H9 (cell line): ENCODE measurements around the gene ZMYND12. TPM values are rescaled to one million over a fixed set of nuclear protein-coding genes. Genes with fewer than 3 reads are reported as not detected.

Source experiments
- DNase-seq: peaks from one replicate; pipeline ENCODE4 v3.0.0-alpha.2; 2017
- H2AFZ ChIP-seq: one replicate; pipeline ENCODE4 v1.6.1; 2013; ENCODE audit warnings: mild to moderate bottlenecking, low read length, control low read depth, moderate library complexity
- H2AK5ac ChIP-seq: 2 replicates; pipeline ENCODE4 v1.6.1; 2013; ENCODE audit warnings: low read length, control low read depth, mixed read lengths; ENCODE audit not compliant: insufficient read length
- H2BK120ac ChIP-seq: one replicate; pipeline ENCODE4 v1.6.1; 2013; ENCODE audit warnings: low read depth, mild to moderate bottlenecking, low read length, control low read depth, inconsistent platforms; ENCODE audit not compliant: poor library complexity, severe bottlenecking
- H2BK12ac ChIP-seq: 2 replicates; pipeline ENCODE4 v1.6.1; 2013; ENCODE audit warnings: low read length, control low read depth, mixed read lengths, low read depth; ENCODE audit not compliant: insufficient read length
- H2BK15ac ChIP-seq: 2 replicates; pipeline ENCODE4 v1.6.1; 2013; ENCODE audit warnings: low read depth, low read length, control low read depth
- H2BK20ac ChIP-seq: one replicate; pipeline ENCODE4 v1.6.1; 2013; ENCODE audit warnings: low read depth, mild to moderate bottlenecking, low read length, control low read depth, inconsistent platforms; ENCODE audit not compliant: poor library complexity, severe bottlenecking
- H2BK5ac ChIP-seq: 2 replicates; pipeline ENCODE4 v1.6.1; 2013; ENCODE audit warnings: low read length, control low read depth, mixed read lengths; ENCODE audit not compliant: insufficient read length
- H3K14ac ChIP-seq: 2 replicates; pipeline ENCODE4 v1.6.1; 2013; ENCODE audit warnings: low read length, control low read depth; ENCODE audit not compliant: insufficient read depth
- H3K18ac ChIP-seq: 2 replicates; pipeline ENCODE4 v1.6.1; 2013; ENCODE audit warnings: low read depth, mild to moderate bottlenecking, mixed read lengths, low read length, control low read depth; ENCODE audit not compliant: insufficient read length
- H3K23ac ChIP-seq: 2 replicates; pipeline ENCODE4 v1.6.1; 2013; ENCODE audit warnings: low read length, control low read depth, mixed read lengths, low read depth; ENCODE audit not compliant: insufficient read length
- H3K23me2 ChIP-seq: 2 replicates; pipeline ENCODE4 v1.6.1; 2013; ENCODE audit warnings: low read depth, mild to moderate bottlenecking, mixed read lengths, low read length, control low read depth; ENCODE audit not compliant: insufficient read length, poor library complexity, severe bottlenecking
- H3K27ac ChIP-seq: 2 replicates; pipeline ENCODE4 v1.5.1; 2013; ENCODE audit warnings: low read length, control low read depth, mixed read lengths, low read depth; ENCODE audit not compliant: insufficient read length
- H3K27me3 ChIP-seq: 2 replicates; pipeline ENCODE4 v1.6.1; 2013; ENCODE audit warnings: low read length, control low read depth, inconsistent platforms; ENCODE audit not compliant: insufficient read depth
- H3K4ac ChIP-seq: 2 replicates; pipeline ENCODE4 v1.6.1; 2013; ENCODE audit warnings: low read depth, mild to moderate bottlenecking, control low read depth, inconsistent platforms, low read length, moderate library complexity
- H3K4me1 ChIP-seq: 2 replicates; pipeline ENCODE4 v1.6.1; 2013; ENCODE audit warnings: low read length, control low read depth, inconsistent platforms; ENCODE audit not compliant: insufficient read depth
- H3K4me2 ChIP-seq: 2 replicates; pipeline ENCODE4 v1.6.1; 2013; ENCODE audit warnings: low read length, control low read depth, mixed read lengths; ENCODE audit not compliant: insufficient read length, insufficient read depth
- H3K56ac ChIP-seq: 2 replicates; pipeline ENCODE4 v1.6.1; 2013; ENCODE audit warnings: low read depth, mild to moderate bottlenecking, mixed read lengths, low read length, control low read depth; ENCODE audit not compliant: insufficient read length
- H3K79me1 ChIP-seq: 2 replicates; pipeline ENCODE4 v1.6.1; 2013; ENCODE audit warnings: low read depth, mild to moderate bottlenecking, moderate library complexity, low read length, control low read depth, inconsistent platforms; ENCODE audit not compliant: insufficient read depth, poor library complexity, severe bottlenecking
- H3K79me2 ChIP-seq: 2 replicates; pipeline ENCODE4 v1.6.1; 2013; ENCODE audit warnings: low read length, control low read depth, inconsistent platforms; ENCODE audit not compliant: insufficient read depth
- H3K9ac ChIP-seq: 2 replicates; pipeline ENCODE4 v1.6.1; 2013; ENCODE audit warnings: low read length, control low read depth, mixed read lengths; ENCODE audit not compliant: insufficient read length; ENCODE audit errors: extremely low read depth
- H3K9me3 ChIP-seq: one replicate; pipeline ENCODE4 v1.6.1; 2013; ENCODE audit warnings: low read depth, low read length, inconsistent platforms; ENCODE audit not compliant: control insufficient read depth
- H3T11ph ChIP-seq: one replicate; pipeline ENCODE4 v1.6.1; 2013; ENCODE audit warnings: mild to moderate bottlenecking, low read length, control low read depth, inconsistent platforms
- H4K20me1 ChIP-seq: one replicate; pipeline ENCODE4 v1.6.1; 2013; ENCODE audit not compliant: control insufficient read depth, insufficient read length, insufficient read depth
- H4K5ac ChIP-seq: 2 replicates; pipeline ENCODE4 v1.6.1; 2013; ENCODE audit warnings: low read depth, mild to moderate bottlenecking, mixed read lengths, low read length, control low read depth; ENCODE audit not compliant: insufficient read length
- H4K8ac ChIP-seq: replicated peaks from 2 replicates; pipeline ENCODE4 v1.6.1; 2013; ENCODE audit warnings: low read length, control low read depth, mixed read lengths, low read depth; ENCODE audit not compliant: insufficient read length
- H4K91ac ChIP-seq: 2 replicates; pipeline ENCODE4 v1.6.1; 2013; ENCODE audit warnings: low read depth, mild to moderate bottlenecking, moderate library complexity, mixed read lengths, low read length, control low read depth; ENCODE audit not compliant: insufficient read length
- H3K27ac Mint-ChIP-seq, 3 experiments: 2 replicates in 2 of 3; 3 replicates in 1 of 3; pipeline ENCODE4 v1.8.0; 2020 to 2021; ENCODE audit warnings: mixed read lengths in 3 of 3, mild to moderate bottlenecking in 1 of 3, moderate library complexity in 1 of 3
- H3K27me3 Mint-ChIP-seq: 2 replicates; pipeline ENCODE4 v1.8.0; 2021; ENCODE audit warnings: low read depth, mild to moderate bottlenecking, moderate library complexity, mixed read lengths
- H3K36me3 Mint-ChIP-seq, 3 experiments: 2 replicates in 2 of 3; 3 replicates in 1 of 3; pipeline ENCODE4 v1.8.0; 2020 to 2021; ENCODE audit warnings: low read depth in 3 of 3, mixed read lengths in 3 of 3; ENCODE audit not compliant: insufficient read depth in 1 of 3
- H3K4me1 Mint-ChIP-seq, 2 experiments: 2 replicates each; pipeline ENCODE4 v1.8.0; 2020; ENCODE audit warnings: mixed read lengths in 2 of 2
- H3K4me3 Mint-ChIP-seq, 2 experiments: 2 replicates in 1 of 2; 3 replicates in 1 of 2; pipeline ENCODE4 v1.8.0; 2020 to 2021; ENCODE audit warnings: mild to moderate bottlenecking in 2 of 2, mixed read lengths in 2 of 2, moderate library complexity in 1 of 2
- H3K9me3 Mint-ChIP-seq, 2 experiments: 2 replicates in 1 of 2; 3 replicates in 1 of 2; pipeline ENCODE4 v1.8.0; 2020; ENCODE audit warnings: mild to moderate bottlenecking in 2 of 2, mixed read lengths in 2 of 2, moderate library complexity in 1 of 2
- WGBS: extraction: QIAGEN DNeasy Blood & Tissue Kit; methylation state at CpG from one replicate; pipeline ENCODE4 v1.1.7; 2013; ENCODE audit warnings: missing lambda C conversion rate, low lambda C conversion rate, mixed read lengths; ENCODE audit not compliant: insufficient read length; ENCODE audit errors: extremely low coverage; 5-methylcytosine and 5-hydroxymethylcytosine counted together
- total RNA-seq: library from RNA; stranded (reverse); gene quantifications from 2 replicates; pipeline ENCODE4 v1.2.1, GENCODE V29; 2021
- TF ChIP-seq, protein P1 (sequence below): fragments of 200-600 bp; sonication (generic); conservative IDR thresholded peaks from 3 replicates; pipeline ENCODE4 v1.8.0; 2021; ENCODE audit warnings: antibody characterized with exemption, mild to moderate bottlenecking

The ZMYND12 gene
- total RNA-seq, 1 experiment from 2014 or later = 0.42 TPM

DNA sequence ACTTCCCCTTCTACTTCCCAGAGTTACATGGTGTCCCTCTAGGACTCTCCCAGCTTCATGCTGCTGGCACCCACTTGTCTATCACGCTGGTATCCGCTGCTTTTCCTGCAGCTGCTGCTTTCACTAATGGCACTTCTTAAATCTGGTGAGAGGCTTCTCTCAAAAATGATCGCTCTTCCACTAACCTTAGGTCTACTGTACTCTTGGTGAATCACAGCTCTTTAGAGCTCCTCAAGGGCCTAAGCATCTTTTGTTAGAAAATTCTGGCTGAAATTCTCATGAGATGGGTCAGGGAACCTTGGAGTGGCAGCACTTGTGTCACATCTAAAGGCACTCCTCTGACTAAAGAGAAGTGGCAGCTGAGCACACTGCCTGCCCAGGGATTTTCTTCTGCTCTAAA, 32.1 kb downstream of the ZMYND12 start:
- Histone ChIP-seq H2AK5ac (no peak overlapping the region), H4K91ac (no peak overlapping the region), H3K18ac (no peak overlapping the region), H3K27ac (no peak overlapping the region), H3K79me1 (no peaks in the 10 kb centered on the region), H4K5ac (no peak overlapping the region), H2BK15ac (no peak overlapping the region), H3K79me2 (no peaks in the 10 kb centered on the region), H3K9ac (no peak overlapping the region), H3K4ac (no peak overlapping the region), H2BK5ac (no peak overlapping the region), H3K56ac (no peak overlapping the region), H3K14ac (no peak overlapping the region), H3K9me3 (no peaks in the 10 kb centered on the region), H3T11ph (no peak overlapping the region), H2AFZ (no peak overlapping the region), H4K20me1 (no peaks in the 10 kb centered on the region), H4K8ac (no peak overlapping the region), H2BK12ac (no peak overlapping the region), H3K23ac (no peak overlapping the region), H3K4me1 (peaks cover 4% of the 10 kb centered on the region; the same call in 1 of the 2 replicates), H2BK120ac (no peak overlapping the region), H3K27me3 (no peaks in the 10 kb centered on the region), H3K23me2 (no peaks in the 10 kb centered on the region), H3K4me2 (no peak overlapping the region), H2BK20ac (no peak overlapping the region)
- no CpG with 5 or more reads among the region's 3 CpGs for WGBS
- Mint-ChIP-seq H3K4me3 (no peak overlapping the region), H3K27me3 (peaks cover 2% of the 10 kb centered on the region; the same call in 1 of the 2 replicates), H3K4me1 (peaks cover 27% of the 10 kb centered on the region in 2 experiments), H3K9me3 (no peaks in the 10 kb centered on the region), H3K27ac (no peak overlapping the region), H3K36me3 (no peaks in the 10 kb centered on the region)
- TF ChIP-seq, protein P1, sequence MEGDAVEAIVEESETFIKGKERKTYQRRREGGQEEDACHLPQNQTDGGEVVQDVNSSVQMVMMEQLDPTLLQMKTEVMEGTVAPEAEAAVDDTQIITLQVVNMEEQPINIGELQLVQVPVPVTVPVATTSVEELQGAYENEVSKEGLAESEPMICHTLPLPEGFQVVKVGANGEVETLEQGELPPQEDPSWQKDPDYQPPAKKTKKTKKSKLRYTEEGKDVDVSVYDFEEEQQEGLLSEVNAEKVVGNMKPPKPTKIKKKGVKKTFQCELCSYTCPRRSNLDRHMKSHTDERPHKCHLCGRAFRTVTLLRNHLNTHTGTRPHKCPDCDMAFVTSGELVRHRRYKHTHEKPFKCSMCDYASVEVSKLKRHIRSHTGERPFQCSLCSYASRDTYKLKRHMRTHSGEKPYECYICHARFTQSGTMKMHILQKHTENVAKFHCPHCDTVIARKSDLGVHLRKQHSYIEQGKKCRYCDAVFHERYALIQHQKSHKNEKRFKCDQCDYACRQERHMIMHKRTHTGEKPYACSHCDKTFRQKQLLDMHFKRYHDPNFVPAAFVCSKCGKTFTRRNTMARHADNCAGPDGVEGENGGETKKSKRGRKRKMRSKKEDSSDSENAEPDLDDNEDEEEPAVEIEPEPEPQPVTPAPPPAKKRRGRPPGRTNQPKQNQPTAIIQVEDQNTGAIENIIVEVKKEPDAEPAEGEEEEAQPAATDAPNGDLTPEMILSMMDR = no peak
- no peak for DNase-seq
